ENCODE measurements around the gene INCENP. TPM values are rescaled to one million over a fixed set of nuclear protein-coding genes. Genes with fewer than 3 reads are reported as not detected.

Gene INCENP
- total RNA-seq, 2 experiments from 2014 or later = 12.6 to 16.3 TPM

GRCh38 chr11:62201376-62201775 is 77.6 kb downstream of the INCENP start:
- no peaks in the 10 kb centered on the region for H3K36me3 Mint-ChIP-seq (ENCODE audit: low read depth)
- peaks cover 54% of the 10 kb centered on the region for H3K27me3 Mint-ChIP-seq
- no peaks in the 10 kb centered on the region for H3K4me1 Mint-ChIP-seq (ENCODE audit: low read depth)
- CTCF ChIA-PET = no interaction called here
- POLR2A ChIA-PET = no interaction called here
- Histone ChIP-seq H3K27ac (ENCODE audit: low read depth in 1 of 2, low read length in 2 of 2) (no peak overlapping the region), H3K36me3 (ENCODE audit: insufficient read depth, low read length) (no peaks in the 10 kb centered on the region), H3K4me1 (ENCODE audit: insufficient read depth, low read length) (no peaks in the 10 kb centered on the region), H3K27me3 (ENCODE audit: control insufficient read depth in 1 of 2, insufficient read depth in 2 of 2, low read length in 2 of 2) (peaks cover 0 to 3% of the 10 kb centered on the region in 2 experiments), H3K4me3 (ENCODE audit: low read length) (no peak overlapping the region), H3K9me3 (ENCODE audit: control insufficient read depth in 1 of 2, insufficient read depth in 1 of 2, low read length in 2 of 2) (no peaks in the 10 kb centered on the region)
- DNase-seq (no peak), ATAC-seq (ENCODE audit: poor library complexity) (no peak)
- intact Hi-C loops (cut with DNase I, micrococcal nuclease) = no loop called here
- H3K9me3 Mint-ChIP-seq = no peaks in the 10 kb centered on the region
- no peak overlapping the region for H3K27ac Mint-ChIP-seq
- no peak overlapping the region for H3K4me3 Mint-ChIP-seq
- no peak for TF ChIP-seq CTCF (IDR thresholded peaks at IDR 0.05)

Other genes with a start within 250 kb of the INCENP start
- 1 to 10 TPM; 6.9 TPM for gene FADS3, start 232.5 kb upstream of the INCENP start, total RNA-seq
- not detected for gene RAB3IL1, start 206.4 kb upstream of the INCENP start, total RNA-seq
- under 1 TPM; 0.14 to 0.25 TPM for gene BEST1, start 173.7 kb upstream of the INCENP start, total RNA-seq
- 1,000 to 10,000 TPM; 2,313 to 2,400 TPM for gene FTH1, start 156.4 kb upstream of the INCENP start, total RNA-seq
- gene SCGB1D1, start 66.2 kb downstream of the INCENP start, total RNA-seq = not detected
- gene SCGB2A1, start 84.7 kb downstream of the INCENP start, total RNA-seq = not detected
- gene SCGB1D2, start 118.2 kb downstream of the INCENP start, total RNA-seq = not detected
- gene SCGB2A2, start 146.1 kb downstream of the INCENP start, total RNA-seq = not detected
- not detected for gene SCGB1D4, start 175.1 kb downstream of the INCENP start, total RNA-seq
- gene ASRGL1, start 213.4 kb downstream of the INCENP start, total RNA-seq = under 1 TPM; 0.74 to 0.81 TPM